HG02938 (cell line): ENCODE data around the gene RRP9.

Experiments
- ATAC-seq: cut with Tn5 transposase; IDR thresholded peaks from one replicate; pipeline ENCODE4 v1.9.1; 2021; ENCODE audit warnings: mild to moderate bottlenecking, moderate library complexity; ENCODE audit not compliant: unreplicated experiment

The RRP9 gene

DNA sequence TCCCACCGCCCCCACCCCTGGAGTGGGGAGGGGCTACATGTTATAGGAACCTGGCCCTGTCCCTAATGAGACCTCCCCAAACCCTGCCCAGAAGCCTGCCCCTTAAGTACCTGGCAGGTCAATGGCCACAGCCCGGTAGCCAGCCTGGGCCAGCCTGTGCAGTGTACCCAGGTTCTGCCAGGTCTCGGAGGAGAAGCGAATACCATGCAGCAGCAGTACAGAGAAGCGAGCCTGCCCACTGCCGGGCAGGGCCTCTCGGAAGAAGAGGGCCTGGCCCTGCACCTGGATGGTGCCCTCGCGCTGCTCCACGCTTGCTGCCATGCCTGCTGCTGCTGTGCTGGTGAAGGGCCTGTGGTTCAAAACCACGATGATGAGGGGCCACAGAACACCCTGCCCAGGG is 29.6 kb upstream of the RRP9 start:
- no peak for ATAC-seq

DNA sequence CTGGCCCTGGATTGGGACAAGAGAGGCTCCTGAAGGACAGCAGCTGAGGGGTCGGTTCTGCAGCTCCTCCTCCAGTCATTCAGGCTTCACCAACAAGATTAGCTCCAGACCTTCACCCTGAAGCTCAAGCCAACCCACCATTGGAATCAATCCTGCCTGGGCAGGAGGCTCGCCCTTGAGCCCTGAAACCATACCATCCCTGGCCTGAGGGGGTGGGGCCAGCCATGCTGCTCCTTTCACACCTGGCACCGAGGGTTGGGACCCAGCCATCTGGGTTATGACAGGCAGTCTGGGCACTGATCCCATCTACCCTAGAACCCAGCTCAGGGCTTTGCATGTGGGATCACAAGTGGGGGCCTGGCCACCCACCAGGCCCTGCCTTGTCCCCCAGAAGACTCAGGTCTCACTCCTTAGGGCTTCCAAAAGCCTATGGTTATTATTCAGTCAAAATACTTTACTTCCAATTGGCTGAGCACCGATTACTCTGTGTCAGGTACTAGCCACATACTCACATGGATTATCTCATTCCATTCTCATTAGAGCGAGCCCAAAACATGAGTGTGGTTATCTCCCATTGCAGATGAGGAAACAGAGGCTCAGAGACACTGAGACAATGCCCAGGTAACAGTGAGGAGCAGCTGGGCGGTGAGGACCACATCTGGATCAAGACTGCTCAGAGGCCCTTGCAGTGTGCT is 29.0 kb upstream of the RRP9 start:
- ATAC-seq, result no peak

DNA sequence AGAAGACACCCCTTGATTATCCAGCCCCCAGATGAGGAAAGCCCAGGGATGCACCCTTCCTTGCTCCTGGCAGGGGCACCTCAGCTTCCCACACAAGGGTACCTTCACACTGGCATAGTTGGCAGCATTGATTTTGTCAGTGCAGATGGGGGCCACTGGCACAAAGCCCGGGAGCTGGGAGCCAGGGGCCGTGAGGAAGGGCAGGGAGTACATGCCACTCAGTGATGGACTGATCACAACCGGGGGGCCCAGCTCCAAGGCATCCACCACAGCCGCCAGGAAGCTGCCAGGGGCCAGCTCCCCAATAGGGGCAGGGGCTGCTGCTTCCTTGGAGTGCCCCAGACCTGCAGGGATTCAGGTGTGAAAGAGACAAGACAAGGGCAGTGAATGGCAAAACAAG is 28.1 kb upstream of the RRP9 start:
- no peak for ATAC-seq

DNA sequence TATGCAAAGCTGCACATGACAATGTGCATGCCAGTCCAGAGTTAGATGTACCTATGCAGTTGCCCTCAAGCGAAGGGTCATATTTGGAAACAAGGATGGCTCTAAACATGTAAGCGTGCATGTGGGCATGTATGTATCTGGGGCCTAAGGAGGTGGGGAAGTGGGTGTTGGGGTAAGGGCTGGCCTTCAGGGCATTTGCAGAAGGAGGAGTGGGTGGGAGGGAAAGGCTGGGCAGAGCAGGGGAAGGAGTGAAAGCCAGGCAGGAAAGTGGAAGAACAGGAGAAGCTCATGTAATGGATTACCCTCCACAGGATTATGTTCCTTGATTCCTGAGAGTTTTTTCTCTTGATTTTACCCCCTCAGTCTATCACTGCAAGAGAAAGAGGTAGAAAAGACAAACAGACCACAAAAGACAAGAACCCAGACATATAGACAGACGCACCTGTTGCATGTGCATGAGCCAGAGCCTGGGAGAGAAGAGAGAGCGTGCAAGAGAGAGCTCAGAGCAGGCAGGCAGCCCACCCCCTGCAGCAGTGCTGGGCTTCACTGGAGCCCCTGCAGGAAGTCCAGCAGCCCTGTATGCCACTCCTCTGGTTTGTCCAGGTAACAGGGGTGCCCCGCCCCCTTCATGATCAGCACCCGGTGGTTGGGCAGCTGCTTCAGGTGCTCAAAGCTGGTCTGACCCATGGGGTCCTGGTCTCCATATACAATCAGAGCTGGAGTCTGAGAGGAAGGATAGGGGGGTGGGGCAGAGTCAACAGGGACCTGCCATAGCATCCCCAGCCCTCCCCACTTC is 27.4 kb upstream of the RRP9 start:
- ATAC-seq, result no peak

DNA sequence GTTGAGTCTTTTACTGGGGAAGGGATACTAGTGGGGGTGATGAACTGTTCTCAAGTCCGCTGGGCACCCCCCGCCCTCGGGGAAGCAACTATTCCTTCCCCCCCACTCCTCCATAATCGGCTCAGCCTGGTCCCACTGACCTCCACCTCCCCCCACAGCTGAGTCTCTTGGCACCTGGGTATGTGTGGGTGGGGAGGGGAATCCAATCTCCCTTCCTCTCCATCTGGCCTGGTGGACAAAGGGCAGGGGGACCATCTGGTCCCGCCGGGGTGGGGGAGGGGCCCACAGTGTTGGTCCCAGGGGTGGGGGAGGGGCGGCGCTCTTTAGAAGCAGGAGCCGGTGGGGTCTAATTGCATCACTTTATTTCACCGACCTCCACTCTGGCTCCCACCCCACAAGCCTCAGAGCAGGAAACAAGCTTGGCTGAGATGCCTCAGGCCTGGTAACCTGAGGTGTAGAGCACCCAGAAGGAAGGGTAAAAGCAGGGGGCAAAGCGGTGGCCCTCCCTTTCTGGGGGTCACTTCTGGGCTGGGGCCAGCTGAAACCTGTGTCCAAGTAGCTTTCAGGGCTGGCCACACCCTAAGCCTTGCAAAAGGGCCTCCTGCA is 26.6 kb upstream of the RRP9 start:
- no peak for ATAC-seq

DNA sequence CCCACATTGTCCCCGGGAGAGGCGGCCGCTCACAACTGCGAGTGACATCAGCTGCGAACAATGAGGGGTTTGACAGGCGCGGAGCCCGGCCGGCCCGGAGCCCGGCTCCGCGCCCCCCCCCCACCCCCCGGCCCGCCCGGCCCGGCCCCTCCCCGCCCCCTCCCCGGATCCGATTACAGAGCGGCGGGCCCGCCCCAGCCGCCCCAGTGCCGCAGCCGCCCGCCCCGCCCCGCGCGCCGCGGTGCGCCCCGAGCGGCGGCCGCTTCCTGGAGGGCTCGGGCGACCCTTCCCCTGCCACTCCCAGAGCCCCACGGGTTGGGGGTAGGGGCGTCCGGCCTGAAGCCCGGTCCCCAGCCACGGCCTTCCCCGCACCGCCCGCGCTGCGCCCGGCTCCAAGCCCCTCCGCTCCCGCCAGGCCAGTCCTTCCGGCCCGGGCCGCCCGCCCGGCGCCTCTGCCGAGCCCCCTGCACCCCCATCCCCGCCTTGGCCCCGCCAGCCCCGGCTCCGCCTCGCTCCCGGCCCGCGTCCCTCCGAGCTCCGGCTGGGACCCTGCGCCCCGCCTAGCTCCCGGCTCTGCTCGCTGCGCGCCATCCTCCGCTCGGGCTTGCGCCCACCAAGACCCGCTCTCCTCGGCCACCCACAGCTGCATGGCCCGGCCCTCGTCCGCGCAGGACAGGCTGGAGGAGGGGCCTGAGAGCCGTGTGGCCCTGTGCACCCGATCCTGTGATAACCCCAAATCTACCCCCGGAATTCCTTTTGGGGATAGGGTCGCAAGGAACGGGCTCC is 25.9 kb upstream of the RRP9 start, which contains the start of gene PCBP4:
TSS of gene PCBP4 (minus strand) at position 71 of the 786 bp plus-strand sequence. CDS start 6,214 bp downstream, outside the sequence.
- no peak for ATAC-seq

DNA sequence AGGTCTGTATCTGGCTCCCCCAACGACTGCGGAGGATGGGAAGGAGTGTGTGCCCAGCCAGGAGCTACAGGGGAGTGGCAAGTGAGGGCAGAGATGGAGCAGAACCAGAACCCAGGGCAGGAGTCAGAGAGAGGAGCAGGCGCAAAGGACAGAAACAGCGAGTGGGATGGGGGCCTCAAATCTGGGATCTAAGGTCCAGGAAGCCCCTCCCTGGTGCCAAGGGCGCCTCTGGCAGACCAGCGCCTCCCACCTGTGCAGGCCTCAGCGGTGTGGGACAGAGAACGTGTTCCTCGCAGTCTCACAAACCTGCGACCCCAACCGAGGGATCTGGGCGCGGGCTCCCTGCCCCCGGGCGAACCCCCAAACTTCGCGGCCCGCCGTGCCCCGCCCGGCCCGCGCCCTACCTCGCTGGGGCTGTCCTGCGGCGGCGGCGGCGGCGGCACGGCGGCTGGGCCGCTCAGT is 25.2 kb upstream of the RRP9 start:
- ATAC-seq, result no peak

DNA sequence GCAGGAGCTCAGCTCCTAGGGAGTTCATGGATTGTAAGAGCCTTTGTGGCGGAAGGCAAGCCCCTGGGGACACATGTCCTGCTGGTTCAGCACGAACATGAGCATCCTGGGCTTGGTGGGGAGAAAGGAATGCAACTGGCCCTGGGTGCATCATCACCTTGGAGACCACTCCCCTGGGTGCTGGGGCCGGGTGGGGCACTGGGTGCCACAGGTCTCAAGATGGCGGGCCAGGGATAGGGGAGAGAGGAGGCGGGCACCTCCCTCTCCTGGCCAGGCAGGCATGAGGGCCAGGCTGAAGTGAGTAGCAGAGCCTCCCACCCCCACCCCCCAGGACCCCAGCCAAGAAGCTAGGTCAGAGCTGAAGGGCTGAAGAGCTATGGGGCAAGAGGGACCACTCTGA is 24.8 kb upstream of the RRP9 start:
- ATAC-seq, result no peak

DNA sequence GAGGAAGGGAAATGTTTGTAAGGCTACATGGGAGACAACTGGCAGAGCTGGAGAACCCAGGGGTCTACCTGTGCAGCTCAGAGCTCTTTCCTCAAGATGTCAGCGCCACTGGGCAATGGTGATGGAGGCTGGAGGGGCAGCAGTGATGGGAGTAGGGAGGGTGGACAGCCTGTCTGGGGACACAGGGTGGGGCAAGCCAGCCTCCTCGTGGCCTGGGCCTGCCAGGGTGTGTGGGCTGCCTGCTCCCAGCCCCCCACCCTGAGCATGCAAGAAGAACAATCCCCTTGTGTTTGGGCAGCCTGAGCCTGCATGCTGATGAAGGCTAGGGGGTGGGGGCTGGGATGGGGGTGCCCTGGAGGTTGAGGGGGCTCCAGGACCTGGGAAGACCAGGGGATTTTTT is 24.3 kb upstream of the RRP9 start:
- no peak for ATAC-seq

DNA sequence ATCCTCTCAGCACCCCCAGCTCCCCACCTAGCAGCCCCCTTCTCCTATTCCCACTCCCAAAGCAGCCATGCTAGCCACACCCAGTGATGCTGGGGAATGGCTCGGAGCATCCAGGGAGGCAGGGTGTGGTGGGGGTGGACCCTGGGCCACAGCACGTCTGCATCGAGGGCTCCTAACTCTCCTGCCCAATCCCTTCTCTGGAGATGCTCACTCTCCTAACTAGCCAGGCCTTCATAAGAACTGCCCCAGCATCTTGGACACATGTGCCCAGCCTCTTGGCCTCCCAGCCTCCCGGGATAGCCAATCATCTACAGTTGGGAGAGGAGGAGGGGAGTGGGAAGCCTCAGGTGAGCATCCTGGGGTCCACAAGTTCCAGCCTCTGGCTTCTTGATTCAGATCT is 22.8 kb upstream of the RRP9 start:
- no peak for ATAC-seq

DNA sequence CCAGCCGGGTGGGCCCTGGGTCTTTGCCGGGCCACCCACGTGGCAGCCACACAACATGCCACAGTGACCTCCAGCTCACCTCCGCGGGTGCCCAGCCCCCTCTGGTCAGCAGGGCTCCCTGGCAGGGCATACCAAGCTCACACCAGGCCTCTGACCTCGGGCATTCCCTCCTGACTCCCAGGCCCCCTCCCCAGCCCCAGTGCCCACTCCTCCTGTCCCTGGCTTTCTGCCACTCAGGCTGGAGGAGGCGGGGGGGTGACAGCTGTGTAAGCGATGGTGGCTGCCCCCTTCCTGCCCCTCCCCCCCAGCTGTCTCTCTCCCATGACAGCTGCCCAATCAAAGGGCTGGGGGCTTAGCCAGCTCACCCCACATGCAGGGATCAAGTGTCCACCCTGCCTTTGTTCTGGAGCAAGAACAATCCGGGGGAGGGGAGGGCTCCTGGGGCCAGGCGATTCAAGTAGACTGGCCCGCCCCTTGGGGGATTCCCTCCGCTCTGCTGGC is 22.3 kb upstream of the RRP9 start:
- no peak for ATAC-seq

DNA sequence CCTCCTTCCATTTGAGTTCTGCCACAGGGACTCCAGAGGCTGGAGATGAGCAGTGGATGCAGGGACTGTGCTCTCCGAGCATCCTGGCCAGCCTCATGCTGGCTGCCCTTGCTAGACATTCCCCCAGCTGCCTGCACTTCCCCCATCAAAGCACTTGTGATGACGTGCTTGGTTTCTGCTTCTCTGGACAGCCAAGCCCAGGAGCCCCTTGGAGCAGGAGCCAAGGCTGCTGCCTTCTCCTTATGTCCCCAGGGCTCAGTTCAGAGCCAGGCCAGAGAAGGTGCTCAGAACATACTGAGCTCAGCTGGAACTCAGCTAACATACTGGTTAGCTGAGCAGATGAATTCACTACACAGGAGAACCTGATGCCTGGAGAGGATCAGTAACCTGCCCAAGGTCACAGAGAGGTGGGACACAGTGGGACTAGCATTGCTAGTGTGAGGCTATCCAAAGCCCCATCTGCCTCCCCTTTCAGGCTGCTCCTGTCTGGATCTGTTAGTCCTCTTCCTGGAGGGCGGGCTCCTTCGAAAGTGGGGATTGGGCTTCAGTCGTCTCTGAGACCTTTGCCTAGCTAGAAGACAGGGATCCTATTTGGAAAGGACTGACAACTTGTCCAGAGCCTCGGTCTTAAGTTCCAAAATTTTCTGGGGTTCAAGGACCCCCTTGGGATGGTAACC is 21.3 kb upstream of the RRP9 start:
- no peak for ATAC-seq

DNA sequence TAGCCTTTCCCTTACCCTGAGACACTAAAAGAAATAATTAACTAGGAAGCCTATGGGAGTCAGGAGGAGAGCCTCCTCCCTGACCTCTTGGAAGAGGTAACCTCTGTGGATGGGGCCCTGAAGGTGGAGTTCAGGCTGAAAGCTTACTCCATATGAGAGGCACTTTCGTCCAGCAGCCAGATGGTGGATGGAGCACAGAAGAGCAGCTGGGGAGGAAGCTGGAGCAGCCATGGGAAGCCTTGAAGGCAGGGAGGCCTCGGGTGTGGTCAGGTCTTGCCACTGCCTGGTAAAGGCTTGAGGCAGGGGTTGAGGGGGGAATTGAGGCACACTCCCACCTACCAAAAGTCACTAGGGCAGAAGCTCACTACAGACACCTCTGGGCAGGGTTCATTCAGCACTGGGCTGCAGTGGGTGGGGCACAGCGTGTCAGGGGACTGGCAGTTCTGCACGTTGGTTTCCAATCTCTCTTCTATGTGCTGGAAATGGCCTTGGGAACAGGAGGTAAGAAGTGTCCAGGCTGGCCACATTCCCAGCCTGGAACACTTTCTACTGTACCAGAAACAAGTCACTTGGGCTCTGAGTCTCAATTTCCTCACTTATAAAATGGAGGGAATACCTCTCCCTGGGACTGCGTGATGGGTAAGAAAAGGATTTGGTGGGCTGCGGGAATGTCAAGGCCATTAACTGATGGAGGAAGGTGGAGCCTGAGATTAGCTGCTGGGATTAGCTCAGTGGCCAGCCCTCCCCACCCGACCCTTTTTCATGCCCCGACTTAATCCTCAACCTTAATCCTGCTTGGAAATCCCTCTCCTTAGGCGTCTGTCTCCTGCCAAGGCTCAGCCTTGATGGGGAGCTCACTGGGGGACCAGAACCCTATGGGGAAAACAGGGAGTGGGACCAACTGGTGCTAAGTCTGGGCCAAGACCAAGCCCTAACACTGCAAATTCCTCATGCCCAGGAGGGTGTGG is 20.2 kb upstream of the RRP9 start:
- ATAC-seq, result no peak

DNA sequence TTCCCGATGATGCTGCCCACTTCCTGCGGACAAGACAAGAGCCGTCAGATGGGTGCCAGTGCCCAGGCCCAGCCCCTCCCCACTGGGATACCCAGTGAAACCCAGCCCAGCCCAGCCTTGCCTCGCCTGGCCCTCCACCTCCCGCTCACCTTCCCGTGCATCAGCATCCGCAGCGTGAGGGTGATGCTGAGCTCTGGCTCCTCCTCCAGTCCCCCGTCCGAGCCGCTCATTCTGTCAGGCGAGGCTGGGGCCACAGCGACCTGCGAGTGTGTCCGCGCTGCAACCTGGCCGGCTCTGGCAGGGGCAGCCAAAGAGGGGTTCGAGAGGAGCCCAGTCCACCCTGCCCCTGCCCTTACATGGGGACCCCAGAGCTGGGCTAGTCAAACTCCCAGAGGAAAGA is 19.3 kb upstream of the RRP9 start:
- no peak for ATAC-seq

DNA sequence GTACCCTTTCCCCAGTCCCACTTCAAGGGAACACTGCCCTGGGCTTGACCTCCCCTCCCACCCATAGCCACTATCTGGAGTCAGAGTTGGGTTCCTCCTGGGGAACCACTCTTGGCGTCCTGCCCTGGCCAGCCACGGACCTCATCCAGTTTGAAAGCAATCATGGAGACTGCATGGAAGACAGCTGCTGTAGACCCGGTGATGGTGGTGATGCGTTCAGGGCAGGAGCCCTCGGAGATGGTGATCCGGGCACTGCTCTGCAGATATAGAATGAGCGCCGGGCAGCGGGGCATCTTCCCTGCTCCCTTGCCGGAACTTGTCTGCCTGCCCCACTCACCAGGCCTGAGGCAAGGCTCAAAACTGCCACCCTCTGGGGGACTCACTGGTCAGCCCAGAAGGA is 18.7 kb upstream of the RRP9 start:
- no peak for ATAC-seq

DNA sequence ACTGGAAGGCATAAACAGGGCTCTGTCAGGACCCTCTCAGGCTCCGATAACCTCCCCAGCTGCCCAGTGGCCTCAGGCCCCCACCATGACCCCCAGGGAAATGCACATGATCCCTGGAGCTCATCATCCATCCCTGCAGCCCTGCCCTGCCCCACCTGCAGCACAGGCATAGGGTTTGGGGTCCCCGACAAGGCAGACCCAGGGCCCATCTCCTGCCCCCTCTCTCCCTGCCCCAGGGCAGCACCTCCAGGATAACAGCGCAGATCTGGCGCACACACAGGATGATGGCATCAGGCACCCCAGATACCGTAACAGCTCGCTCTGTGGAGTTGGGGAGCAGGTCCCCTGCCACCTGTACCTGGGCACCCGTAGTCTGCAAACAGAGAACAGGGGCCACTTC is 17.9 kb upstream of the RRP9 start:
- no peak for ATAC-seq

DNA sequence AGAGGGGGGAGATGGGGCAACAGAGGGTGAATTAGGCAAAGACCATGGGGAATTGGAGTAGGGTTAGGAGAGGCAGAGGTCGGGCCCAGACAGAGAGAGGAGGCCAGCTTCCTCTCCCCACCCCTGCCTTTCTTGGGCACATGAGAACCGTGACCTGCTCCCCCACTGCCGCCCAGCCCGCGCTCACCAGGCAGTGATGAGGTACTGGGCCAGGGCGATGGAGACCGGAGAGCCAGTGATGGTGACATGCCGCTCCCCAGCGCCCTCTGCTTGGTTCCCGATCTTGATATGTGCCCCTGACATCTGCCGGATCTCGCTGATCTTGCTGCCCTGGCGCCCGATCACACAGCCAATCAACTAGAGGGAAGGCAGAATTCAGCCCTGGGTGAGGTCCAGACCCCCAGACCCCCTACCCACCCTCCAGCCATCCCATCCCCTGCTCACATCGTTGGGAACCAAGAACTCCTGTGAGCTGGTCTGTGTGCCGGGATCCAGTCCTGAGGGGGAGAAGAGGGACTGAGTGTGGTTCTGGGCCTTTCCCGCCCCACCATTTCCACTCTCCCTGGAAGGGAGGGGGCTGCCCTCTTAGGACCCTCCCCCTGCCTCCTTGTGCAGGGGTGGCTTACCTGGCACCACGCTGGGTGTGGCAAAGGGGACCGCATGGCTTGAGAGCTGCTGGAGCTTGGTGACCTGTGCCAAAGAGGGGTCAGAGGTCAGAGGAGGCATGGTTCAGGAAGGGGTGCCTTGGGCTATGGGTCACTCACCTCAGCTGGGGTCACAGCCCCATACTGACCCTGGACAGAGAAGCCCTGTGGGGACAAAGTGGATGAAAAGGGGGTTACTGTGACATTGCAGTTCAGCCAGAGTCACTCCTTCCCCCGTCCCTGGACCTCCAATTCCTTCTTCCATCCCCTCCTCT is 17.2 kb upstream of the RRP9 start:
- ATAC-seq, result no peak

DNA sequence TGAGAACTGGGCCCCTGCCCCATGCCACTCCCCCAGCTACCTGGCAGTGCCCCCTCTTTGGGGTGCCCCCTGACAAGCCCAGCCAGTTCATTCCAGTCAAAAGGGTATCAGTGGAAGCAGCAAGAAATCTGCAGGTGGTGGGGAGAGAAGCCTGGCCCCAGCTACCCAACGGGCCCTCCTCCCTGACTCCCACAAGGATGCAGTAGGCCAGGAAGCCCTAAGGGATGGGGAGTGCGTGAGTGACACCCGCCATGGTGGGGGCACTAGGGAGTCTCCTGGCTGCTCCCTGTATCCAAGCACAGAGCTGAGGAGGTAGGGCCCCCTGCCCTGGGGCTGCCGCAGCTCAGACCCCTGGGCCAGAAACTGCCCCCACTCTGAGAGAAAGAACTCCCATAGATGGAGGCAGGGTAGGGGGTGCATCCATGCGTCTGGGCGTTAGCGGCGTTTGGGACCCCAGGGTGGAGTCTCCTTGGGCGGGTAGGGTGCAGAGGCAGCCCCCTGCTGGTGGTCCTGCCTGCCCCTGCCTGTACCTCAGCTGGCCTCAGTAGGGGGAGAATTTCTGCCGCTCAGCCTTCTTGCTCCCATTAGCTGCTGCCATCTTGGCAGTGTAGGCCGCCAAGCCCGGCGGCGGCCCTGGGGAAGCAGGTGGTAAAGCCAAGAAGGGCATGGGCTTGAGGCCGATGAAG is 16.0 kb upstream of the RRP9 start:
- no peak for ATAC-seq
